Stimulated activated CD8-positive, alpha-beta memory T cell treated with anti-CD3 and anti-CD28 coated beads, Interleukin-12 subunit alpha, Interleukin-12 subunit beta, amount 100 ng/mL, for 24 hours (primary cell): ENCODE measurements around the gene MGMT.

Source experiments
- DNase-seq: peaks from one replicate; pipeline ENCODE4 v3.0.0-alpha.2; 2020; ENCODE audit errors: extremely low read depth

Gene MGMT

DNA sequence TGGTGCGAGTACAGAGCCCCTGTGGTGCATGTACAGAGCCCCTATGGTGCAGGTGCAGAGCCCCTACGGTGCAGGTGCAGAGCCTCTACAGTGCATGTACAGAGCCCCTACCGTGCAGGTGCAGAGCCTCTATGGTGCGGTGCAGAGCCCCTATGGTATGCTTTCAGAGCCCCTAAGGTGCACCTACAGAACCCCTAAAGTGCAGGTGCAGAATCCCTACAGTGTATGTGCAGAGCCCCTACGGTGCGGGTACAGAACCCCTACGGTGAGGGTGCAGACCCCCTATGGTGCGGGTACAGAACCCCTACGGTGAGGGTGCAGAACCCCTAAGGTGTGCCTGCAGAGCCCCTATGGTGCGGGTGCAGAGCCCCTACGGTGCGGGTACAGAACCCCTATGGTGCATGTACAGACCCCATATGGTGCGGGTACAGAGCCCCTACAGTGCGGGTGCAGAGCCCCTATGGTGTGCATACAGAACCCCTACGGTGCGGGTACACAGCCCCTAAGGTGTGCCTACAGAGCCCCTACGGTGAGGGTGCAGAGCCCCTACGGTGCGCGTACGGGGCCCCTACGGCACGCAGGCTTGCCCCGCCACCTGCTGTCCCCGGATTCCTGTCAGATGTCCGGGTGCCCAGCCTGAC lies 53.5 kb downstream of the MGMT start:
- DNase-seq = no peak

DNA sequence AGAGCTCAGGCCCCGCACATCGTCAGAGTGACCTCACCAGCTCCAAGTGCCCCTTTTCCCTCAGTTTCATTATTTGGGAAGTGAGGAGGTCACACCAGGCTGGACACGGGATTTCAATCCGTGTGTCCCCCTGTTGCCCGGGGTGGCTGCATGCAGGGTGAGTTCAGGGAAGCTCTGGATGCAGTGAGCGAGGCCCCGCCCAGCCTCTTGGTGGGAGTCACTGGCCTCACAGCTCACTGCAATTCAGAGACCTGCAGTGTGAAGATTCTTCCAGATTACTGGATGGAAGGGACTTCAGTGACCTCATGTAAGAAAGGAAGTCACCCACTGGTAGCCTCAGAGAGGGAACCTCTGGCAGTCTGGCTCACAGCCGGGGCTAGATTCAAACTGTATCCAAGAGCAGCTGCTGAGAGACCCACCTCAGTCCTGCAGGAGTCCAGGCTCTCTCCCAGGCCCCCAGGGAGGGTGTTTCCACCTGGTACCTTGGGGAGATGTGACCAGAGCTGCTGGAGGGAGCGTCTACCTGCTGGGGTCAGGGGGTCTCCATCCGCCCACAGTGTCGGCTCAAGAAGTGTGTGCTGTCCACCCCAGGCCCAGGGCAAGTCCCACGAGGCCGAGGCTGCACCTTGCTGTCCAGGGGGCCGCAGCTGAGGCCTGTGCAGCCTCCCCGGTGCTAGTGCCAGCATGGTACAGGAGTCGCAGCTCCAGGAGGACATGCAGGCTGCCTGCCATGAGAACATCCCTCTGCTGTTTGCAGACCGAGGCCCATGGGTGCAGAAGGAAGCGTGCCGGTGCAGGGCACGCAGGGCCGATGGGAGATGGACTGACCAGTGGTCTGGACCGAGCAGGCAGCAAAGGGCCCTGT lies 54.4 kb downstream of the MGMT start:
- DNase-seq = no peak

- no peak for DNase-seq
Observed at GRCh38 chr10:129522041-129522585, 55.1 kb downstream of the MGMT start.

- DNase-seq = no peak
Observed at GRCh38 chr10:129523031-129523722, 56.1 kb downstream of the MGMT start.

DNA sequence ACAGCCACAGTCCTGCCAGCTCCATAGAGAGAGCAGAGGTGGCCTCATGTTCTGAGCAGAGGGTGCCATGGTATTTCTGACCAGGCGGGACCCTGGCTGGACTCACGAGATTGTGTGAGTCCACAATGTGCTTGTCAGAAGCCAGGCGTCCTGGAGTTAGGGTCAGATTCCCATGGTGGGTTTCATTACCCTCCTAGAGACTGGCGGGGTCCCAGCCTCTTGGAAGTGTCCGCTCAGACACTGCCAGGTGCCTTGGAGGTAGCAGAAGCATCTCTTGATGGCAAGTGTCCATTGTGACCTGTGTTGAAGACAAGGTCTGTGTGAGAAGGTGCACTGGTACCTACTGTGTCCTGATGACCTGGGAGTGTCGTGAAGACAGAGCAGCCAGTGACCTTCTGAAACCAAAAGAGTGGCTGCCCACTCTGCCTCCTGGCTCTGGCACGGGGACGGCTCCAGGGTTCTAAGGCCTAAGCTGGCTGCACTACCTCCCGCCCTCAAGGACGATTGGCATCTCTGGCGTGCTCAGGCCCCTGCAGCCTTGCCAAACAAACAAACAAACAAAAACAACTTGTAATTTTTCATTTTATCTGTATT lies 56.8 kb downstream of the MGMT start:
- DNase-seq = no peak

DNA sequence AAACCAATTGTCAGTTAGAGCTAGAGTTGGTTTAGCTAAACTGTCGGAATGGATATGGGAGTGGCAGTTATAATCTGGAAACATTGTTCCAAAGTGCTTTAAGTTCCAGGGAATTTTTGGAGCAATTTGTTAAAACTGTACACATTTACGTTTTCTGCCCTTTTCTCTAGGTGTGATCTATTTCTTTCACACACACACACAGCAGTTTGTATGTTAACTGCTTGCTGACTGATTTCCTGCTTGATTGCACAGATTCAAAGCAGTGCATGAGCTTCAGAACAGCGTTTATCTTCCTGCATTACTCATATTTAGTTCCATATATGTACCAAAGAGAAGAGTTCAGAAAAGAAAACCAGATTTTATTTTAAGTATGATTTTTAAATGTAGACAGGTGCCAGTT lies 57.9 kb downstream of the MGMT start:
- DNase-seq = no peak

DNA sequence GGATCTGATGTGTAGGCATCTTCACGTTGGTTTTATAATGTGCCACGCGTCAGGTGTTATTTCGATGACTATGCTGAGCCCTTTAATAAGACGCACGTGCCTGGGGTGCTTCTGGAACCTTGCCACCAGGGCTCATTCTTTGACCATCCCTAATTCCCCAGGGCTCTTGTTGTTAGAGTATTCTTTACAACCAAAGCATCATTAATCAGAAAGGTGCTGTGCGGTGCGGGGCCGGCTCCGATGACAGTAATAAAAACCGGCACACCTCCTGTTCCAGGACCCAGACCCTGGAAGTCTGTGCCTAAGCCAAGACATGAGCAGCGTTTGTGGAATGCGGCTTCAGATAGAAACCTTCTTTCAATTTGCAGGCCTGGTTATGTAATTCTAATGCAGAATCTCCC lies 58.4 kb downstream of the MGMT start:
- no peak for DNase-seq

DNA sequence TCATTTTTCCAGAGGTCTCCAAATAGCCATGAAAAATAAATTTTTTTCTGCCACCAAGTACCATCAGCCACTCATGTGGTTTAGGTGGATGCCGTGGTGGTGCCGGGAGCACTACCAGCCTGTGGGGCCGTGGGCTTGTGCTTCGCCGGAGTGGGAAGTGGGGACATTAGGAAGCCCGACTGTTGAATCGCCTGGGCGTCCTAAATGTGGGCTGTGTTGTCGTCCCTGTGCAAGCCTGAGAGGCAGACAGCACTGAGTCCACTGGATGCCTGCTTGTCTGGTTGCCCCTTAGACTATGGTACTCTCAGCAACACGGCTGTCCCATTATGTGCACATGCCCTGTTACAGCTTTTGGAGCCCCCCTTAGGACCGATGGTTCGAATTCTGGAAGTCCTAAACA lies 59.9 kb downstream of the MGMT start:
- DNase-seq = no peak

DNA sequence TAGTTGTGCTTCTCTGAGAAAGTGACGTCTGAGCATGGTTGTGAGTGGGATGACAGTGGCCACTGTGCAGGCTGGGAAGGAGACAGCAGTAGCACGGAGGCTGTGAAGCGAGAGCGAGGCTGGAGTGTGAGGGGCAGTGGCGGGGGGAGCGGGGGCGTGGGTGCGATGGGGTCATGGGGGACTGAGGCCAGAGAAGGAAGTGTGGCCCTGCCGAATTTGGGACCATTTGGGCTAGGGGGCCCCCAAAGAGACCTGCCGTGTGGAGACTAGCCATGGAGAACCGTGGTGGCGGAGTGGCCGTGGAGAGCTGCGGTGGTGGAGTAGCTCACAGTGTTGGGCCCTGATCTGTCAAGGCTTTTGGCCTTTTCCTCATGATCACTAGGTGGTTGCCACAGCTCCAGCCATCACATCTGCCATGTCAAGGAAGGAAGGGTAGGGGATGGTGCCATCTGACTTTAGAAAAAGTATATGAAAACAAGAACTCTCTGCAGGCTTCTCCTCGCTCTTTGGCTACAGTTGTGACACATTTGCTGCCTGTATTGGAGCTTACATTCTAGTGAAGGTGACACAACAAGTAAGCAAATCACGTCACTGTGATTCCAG lies 61.4 kb downstream of the MGMT start:
- DNase-seq = no peak

DNA sequence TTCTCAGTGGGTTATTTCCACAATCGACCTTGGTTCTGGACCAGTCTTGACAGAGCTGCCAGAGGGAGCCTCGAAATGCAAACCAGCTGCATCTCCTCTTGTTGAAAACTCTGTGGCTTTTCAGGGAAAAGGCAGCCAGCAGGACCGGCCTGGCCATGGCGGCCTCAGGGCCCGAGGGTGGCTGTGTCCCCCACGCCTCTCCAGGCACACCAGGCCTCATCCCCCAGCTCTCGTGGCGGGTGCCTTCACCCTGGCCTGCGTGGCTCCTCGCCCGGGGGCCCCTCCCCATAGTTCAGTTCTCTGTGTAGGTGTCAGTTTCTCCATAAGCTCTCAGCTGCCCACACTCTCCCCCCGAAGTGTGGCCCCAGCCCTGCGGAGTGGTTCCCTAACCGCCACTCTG lies 63.5 kb downstream of the MGMT start:
- no peak for DNase-seq

DNA sequence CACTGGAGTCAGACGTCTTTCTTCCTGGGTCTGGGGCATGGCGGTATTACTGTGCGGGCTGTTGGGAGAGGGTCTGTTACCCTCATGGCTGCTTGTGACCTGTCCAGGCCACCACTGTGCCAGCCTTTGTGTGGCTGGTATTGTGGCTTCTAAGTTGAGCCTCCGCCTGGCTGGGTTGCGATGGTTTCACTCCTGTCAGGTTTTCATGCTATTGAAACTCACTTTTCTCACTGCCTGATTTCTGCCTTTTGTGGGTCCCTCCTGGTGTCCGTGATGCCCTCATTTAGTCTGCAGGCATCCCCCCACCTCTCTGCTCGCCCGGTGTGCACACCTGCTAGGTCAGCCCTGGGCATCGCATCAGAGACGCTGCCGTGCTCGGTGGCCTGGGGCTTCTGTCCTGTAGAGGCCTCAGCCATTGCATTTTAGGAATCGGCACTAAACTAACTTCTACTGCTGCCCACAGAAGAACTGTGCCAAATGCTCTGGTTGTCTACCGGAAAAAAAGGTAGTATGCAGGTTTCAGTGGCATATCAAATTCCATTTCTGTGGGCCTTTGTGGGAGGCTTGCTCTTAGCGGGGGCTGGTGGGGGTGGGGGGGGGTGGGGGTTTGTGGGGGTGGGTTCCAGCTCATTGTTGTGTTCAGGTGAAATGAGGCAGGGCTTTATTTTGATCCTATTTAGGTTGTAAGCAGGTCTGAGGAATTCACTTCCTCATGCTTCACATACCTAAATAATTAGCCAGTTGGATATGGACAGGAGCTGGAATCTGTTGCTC lies 64.3 kb downstream of the MGMT start:
- no peak for DNase-seq

DNA sequence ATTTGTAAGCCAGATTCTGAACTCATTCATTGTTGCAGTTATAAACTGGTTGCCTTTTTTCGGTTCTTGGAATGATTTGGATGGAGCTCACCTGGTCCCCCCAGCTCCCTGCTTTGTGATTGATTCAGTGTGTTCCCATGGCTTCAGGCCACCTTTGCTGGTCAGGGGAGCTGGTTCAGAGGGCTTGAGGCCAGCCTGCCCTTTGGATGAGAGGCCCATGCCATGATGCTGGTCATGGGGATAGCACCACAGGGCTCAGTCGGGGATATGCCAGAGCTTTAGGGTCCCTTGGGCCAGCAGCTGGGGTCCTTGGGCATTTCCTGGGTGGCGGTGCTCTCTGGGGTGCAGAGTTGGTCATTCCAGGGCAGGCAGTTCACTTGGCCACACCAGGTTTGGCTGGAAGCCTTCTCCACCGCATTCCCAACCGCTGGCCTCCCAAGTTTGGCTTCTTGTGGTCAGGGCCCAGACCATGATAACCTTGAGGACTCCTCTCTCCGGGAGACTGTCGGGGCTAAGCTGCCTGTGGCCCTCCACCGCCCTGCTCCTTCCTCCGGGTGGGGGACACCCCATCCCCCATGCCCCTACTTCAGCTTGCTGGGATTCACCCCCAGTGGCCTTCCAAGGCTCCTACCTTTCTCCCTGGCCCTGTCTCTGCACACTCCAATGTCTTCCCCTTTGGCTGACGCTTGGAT lies 65.1 kb downstream of the MGMT start:
- no peak for DNase-seq

DNA sequence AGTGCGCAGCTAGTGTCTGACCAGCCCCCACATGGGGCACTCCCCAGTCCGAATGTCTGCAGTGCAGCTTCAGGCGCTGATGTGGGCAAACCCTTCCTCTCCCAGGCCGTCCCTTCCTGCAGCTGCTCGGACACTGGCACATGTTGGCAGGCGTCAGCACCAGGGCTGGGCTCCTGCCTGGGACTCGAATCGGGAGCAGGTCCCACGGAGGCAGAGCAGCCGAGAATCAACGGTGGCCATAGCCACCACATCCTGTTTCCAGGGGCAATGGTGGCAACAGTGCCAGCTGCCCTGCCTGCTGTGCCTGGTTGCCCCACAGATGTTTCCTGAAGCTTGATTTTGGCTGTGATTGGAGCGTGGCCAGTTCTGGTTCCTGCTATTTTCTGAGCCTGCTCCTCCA lies 65.8 kb downstream of the MGMT start:
- DNase-seq = no peak

DNA sequence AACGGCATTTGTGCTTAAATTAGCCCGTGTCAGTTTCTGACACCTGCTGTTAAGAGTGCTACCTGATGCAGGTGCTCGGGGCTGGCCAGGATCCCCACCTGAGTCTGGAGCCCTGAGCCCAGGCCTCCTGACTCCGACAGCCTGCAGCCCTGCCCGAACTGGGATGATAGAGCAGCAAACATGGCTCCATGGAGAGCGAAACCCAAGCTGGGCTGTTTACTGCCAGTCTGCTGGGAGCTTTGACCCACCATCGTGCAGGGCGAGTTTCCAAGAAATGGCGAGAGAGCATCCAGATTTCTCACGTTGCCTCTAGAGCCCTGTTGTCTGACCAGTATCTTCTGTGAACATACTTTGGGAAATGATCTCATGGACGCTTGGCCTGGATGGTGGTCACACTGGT lies 66.2 kb downstream of the MGMT start:
- DNase-seq = no peak

GRCh38 chr10:129534826-129535225 lies 67.8 kb downstream of the MGMT start:
- no peak for DNase-seq

DNA sequence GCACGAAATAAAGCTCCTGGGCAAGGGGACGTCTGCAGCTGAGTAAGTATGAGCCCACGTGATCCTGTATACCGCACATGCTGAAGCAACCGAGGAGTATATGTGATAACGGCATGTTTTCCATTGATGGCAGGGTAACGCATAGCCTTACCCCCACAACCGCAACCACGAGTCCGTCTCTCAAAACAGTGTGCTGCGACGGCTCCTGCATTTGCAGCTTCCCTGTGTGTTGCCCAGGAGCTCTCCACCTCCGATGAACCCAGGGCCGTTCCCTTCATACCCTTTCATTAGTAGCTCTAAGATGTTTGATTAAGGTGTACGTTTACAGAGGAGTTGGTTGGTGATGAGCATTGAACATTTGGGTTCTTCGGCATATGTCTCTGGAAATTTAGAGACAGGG lies 69.3 kb downstream of the MGMT start:
- no peak for DNase-seq

GRCh38 chr10:129537151-129537550 lies 70.1 kb downstream of the MGMT start:
- DNase-seq = no peak

- DNase-seq = no peak
Observed at GRCh38 chr10:129538236-129538635, 71.2 kb downstream of the MGMT start.

- no peak for DNase-seq
Observed at GRCh38 chr10:129541200-129541599, 74.2 kb downstream of the MGMT start.

DNA sequence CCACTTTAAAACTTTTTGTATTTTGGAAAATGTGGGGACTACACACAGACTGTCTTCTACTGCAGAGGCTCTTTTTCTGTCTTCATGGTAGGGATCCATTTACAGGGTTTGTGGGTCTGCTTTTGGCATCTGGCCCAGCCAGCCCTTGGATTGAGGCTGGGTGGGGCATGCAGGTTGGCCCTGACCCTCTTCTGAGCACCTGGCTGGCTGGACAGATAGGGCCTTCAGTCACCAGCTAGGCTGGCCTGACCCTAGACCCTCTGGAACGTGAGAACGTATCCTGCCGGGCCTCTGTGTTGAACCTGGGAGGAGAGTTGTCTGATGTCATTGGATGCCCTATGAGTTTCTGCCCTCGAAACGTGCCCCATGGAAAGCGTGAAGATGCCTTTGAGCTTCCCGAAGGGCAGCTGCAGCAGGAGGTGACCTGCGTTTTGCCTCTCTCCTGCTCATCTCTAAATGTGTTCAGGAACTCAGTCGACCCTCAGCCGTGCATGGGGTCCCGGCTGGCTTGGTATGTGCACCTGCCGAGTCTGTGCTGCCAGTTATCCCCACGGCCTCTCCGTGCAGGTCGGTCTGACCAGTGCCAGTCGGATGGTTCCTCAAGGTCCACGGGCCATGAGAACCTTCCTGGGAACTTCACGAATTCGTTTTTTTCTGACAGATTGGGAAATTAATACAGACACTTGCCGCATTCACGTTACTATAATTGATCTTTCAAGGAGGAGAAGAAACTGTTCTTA lies 74.9 kb downstream of the MGMT start:
- DNase-seq = no peak
